ENCODE results near the gene PDXP.

The PDXP gene

DNA sequence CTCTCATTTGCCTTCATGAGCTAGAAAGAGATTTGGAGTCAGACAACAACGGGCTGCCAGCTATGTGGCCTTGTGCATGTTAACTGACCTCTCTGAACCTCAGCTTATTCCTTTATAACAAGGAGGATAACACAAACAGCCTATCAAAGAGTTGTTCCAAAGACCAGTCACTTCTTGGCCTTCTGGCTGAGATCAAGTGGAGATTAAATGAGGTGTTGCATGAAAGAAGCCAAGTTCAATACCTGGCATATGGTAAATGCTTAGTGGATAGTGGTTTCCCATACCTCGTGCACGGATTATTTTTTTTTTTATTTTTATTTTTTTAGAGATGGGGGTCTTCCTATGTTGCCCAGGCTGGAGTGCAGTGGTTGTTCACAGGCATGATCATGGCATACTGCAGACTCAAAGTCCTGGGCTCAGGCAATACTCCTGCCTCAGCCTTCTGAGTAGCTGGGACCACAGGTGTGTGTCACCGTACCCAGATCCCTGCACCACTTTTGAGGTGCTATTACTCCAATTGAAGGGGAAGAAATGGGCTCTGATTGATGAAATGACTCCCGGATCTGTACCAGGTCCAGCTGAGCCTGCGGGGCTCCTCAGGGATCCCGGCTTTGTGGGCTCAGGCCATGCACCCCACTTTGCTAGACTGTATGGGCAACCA, 21.8 kb downstream of the PDXP start (continued):
- TF ChIP-seq SP2 (tag by site-specific recombination; IDR thresholded peaks at IDR 0.05) = no peak

DNA sequence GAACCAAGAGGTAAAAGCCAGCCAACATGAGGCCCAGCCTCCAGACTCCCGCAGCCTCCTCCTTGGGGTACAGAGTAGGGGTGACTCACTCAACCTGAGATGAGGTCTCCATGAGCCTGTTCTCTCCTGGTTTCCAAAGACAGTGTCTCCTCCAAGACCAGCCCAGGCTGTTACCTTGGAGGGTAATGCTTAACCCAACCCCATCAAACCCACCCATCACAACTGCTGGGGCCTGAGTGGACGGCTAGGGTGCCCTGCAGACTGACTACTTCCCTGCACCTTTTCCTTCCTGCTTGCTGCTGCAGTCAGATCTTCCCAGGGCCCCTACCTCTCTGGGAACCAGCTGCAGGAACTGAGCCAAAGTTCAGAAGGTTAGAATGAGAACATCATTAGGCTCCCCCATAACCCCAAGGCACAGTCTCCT, 22.5 kb downstream of the PDXP start:
- Histone ChIP-seq H3K9me3 (ENCODE audit: control insufficient read depth, insufficient read depth, low read depth, low read length) (no peaks in the 10 kb centered on the region), H3K27ac (ENCODE audit: extremely low read depth, low read depth, low read length) (no peak overlapping the region), H3K4me1 (ENCODE audit: control insufficient read depth, insufficient read depth, low read length) (peaks cover 4% of the 10 kb centered on the region; the same call in 1 of the 2 replicates), H3K36me3 (ENCODE audit: control insufficient read depth in 2 of 2, insufficient read depth in 1 of 2, low read length in 2 of 2) (no peaks in the 10 kb centered on the region), H3K4me3 (ENCODE audit: low read depth, low read length) (no peak overlapping the region)
- TF ChIP-seq, protein P1, sequence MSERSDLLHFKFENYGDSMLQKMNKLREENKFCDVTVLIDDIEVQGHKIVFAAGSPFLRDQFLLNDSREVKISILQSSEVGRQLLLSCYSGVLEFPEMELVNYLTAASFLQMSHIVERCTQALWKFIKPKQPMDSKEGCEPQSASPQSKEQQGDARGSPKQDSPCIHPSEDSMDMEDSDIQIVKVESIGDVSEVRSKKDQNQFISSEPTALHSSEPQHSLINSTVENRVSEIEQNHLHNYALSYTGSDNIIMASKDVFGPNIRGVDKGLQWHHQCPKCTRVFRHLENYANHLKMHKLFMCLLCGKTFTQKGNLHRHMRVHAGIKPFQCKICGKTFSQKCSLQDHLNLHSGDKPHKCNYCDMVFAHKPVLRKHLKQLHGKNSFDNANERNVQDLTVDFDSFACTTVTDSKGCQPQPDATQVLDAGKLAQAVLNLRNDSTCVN (tag by site-specific recombination; optimal IDR thresholded peaks at IDR 0.05) = peak; percentile 12
- no peak for TF ChIP-seq ZNF292 (tag by site-specific recombination; IDR thresholded peaks at IDR 0.05; ENCODE audit: borderline replicate concordance, low read depth)
- ChIA-PET CTCF (interaction anchor here (0.7 to 15.8 kb wide), 21 partner anchors 11 to 141 kb away, joined by 3 to 353 read pairs (median 4); partner anchors contain the start of genes PDXP, SH3BP1 and TRIOBP), POLR2A (interaction anchor here (1.1 to 1.5 kb wide), 5 partner anchors 10 to 73 kb away, joined by 7 to 13 read pairs (median 9); partner anchors contain the start of genes GGA1 and PDXP)

GRCh38 chr22:37681556-37682049, 23.1 kb downstream of the PDXP start:
- POLR2A ChIA-PET = interaction anchor here (0.7 to 1.5 kb wide), 6 partner anchors 10 to 74 kb away, joined by 3 to 13 read pairs (median 8); partner anchors contain the start of genes GGA1 and PDXP
- peaks cover 4% of the 10 kb centered on the region; the same call in 1 of the 2 replicates for H3K4me1 ChIP-seq (ENCODE audit: control insufficient read depth, insufficient read depth, low read length)
- H3K4me3 ChIP-seq (ENCODE audit: low read depth, low read length) = no peak overlapping the region
- no peaks in the 10 kb centered on the region for H3K9me3 ChIP-seq (ENCODE audit: control insufficient read depth, insufficient read depth, low read depth, low read length)
- H3K36me3 ChIP-seq (ENCODE audit: control insufficient read depth in 2 of 2, insufficient read depth in 1 of 2, low read length in 2 of 2) = no peaks in the 10 kb centered on the region
- CTCF ChIA-PET = interaction anchor here (0.6 to 15.8 kb wide), 24 partner anchors 9 to 141 kb away, joined by 3 to 353 read pairs (median 4); partner anchors contain the start of genes PDXP, SH3BP1 and TRIOBP
- no peak overlapping the region for H3K27ac ChIP-seq (ENCODE audit: extremely low read depth, low read depth, low read length)
- TF ChIP-seq ZNF560 (tag by site-specific recombination; IDR thresholded peaks at IDR 0.05; ENCODE audit: borderline replicate concordance) = no peak
- no peak for TF ChIP-seq ZNF585B (tag by site-specific recombination; IDR thresholded peaks at IDR 0.05)
- TF ChIP-seq ZNF350 (tag by site-specific recombination; IDR thresholded peaks at IDR 0.05) = no peak
- no peak for TF ChIP-seq ZNF394 (tag by site-specific recombination; IDR thresholded peaks at IDR 0.05; ENCODE audit: borderline replicate concordance)
- TF ChIP-seq ZNF19 (tag by site-specific recombination; IDR thresholded peaks at IDR 0.05; ENCODE audit: low read depth) = no peak
- no peak for TF ChIP-seq ZNF837 (tag by site-specific recombination; IDR thresholded peaks at IDR 0.05)
- peak; percentile 60; the same call in 1 of the 2 replicates for TF ChIP-seq ZNF76 (tag by site-specific recombination; IDR thresholded peaks at IDR 0.05; ENCODE audit: borderline replicate concordance, low read depth)
- TF ChIP-seq ZNF623 (tag by site-specific recombination; IDR thresholded peaks at IDR 0.05) = no peak; the same call in 1 of the 2 replicates
- TF ChIP-seq, protein P2, sequence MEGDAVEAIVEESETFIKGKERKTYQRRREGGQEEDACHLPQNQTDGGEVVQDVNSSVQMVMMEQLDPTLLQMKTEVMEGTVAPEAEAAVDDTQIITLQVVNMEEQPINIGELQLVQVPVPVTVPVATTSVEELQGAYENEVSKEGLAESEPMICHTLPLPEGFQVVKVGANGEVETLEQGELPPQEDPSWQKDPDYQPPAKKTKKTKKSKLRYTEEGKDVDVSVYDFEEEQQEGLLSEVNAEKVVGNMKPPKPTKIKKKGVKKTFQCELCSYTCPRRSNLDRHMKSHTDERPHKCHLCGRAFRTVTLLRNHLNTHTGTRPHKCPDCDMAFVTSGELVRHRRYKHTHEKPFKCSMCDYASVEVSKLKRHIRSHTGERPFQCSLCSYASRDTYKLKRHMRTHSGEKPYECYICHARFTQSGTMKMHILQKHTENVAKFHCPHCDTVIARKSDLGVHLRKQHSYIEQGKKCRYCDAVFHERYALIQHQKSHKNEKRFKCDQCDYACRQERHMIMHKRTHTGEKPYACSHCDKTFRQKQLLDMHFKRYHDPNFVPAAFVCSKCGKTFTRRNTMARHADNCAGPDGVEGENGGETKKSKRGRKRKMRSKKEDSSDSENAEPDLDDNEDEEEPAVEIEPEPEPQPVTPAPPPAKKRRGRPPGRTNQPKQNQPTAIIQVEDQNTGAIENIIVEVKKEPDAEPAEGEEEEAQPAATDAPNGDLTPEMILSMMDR (tag by site-specific recombination; IDR thresholded peaks at IDR 0.05) = peak; percentile 91
- peak; percentile 67 for TF ChIP-seq KLF1 (tag by site-specific recombination; IDR thresholded peaks at IDR 0.05)
- no peak for TF ChIP-seq ZBTB8A (tag by site-specific recombination; IDR thresholded peaks at IDR 0.05)
- peak; percentile 42; the same call in 1 of the 2 replicates for TF ChIP-seq KLF7 (tag by site-specific recombination; IDR thresholded peaks at IDR 0.05; ENCODE audit: borderline replicate concordance)
- 0 out of 2 replicates have a peak, but pooled peaks have one; percentile 27 for TF ChIP-seq ZXDB (tag by site-specific recombination; IDR thresholded peaks at IDR 0.05)
- no peak for TF ChIP-seq ZNF426 (tag by site-specific recombination; IDR thresholded peaks at IDR 0.05)
- TF ChIP-seq GLIS1 (tag by site-specific recombination; IDR thresholded peaks at IDR 0.05) = peak; percentile 92
- TF ChIP-seq ZBTB20 (tag by site-specific recombination; IDR thresholded peaks at IDR 0.05) = no peak
- TF ChIP-seq KLF10 (tag by site-specific recombination; IDR thresholded peaks at IDR 0.05) = 0 out of 2 replicates have a peak, but pooled peaks have one; percentile 32
- TF ChIP-seq, protein P3, sequence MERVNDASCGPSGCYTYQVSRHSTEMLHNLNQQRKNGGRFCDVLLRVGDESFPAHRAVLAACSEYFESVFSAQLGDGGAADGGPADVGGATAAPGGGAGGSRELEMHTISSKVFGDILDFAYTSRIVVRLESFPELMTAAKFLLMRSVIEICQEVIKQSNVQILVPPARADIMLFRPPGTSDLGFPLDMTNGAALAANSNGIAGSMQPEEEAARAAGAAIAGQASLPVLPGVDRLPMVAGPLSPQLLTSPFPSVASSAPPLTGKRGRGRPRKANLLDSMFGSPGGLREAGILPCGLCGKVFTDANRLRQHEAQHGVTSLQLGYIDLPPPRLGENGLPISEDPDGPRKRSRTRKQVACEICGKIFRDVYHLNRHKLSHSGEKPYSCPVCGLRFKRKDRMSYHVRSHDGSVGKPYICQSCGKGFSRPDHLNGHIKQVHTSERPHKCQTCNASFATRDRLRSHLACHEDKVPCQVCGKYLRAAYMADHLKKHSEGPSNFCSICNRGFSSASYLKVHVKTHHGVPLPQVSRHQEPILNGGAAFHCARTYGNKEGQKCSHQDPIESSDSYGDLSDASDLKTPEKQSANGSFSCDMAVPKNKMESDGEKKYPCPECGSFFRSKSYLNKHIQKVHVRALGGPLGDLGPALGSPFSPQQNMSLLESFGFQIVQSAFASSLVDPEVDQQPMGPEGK (tag by site-specific recombination; IDR thresholded peaks at IDR 0.05) = peak; percentile 40; the same call in 1 of the 2 replicates
- no peak for TF ChIP-seq ZNF16 (tag by site-specific recombination; IDR thresholded peaks at IDR 0.05; ENCODE audit: low read depth)
- TF ChIP-seq KLF9 (tag by site-specific recombination; IDR thresholded peaks at IDR 0.05; ENCODE audit: low read depth) = peak; percentile 34; the same call in 1 of the 2 replicates
- no peak for TF ChIP-seq ZNF776 (tag by site-specific recombination; IDR thresholded peaks at IDR 0.05; ENCODE audit: borderline replicate concordance)
- 0 out of 2 replicates have a peak, but pooled peaks have one; percentile 12 for TF ChIP-seq BCL11B (tag by site-specific recombination; IDR thresholded peaks at IDR 0.05; ENCODE audit: low read depth)
- TF ChIP-seq ZNF302 (tag by site-specific recombination; IDR thresholded peaks at IDR 0.05; ENCODE audit: low read depth) = no peak
- TF ChIP-seq ZIC2 (tag by site-specific recombination; IDR thresholded peaks at IDR 0.05) = peak; percentile 56
- no peak for TF ChIP-seq ZNF785 (tag by site-specific recombination; IDR thresholded peaks at IDR 0.05)

Measured in HEK293 (cell line).